Nephron (organoid): ENCODE results near the gene PKHD1.
A peak's percentile ranks its signal among the peaks of the same experiment; 100 is the strongest.

Experiments used
- H3K27ac Mint-ChIP-seq, 3 experiments: 2 replicates each; pipeline ENCODE4 v1.8.0; 2020; ENCODE audit warnings: mixed read lengths in 3 of 3, mild to moderate bottlenecking in 2 of 3, moderate library complexity in 1 of 3
- H3K27me3 Mint-ChIP-seq: 2 replicates; pipeline ENCODE4 v1.8.0; 2021; ENCODE audit warnings: low read depth, mild to moderate bottlenecking, moderate library complexity, mixed read lengths
- H3K36me3 Mint-ChIP-seq: 2 replicates; pipeline ENCODE4 v1.8.0; 2020; ENCODE audit warnings: low read depth, mixed read lengths
- H3K4me1 Mint-ChIP-seq: 2 replicates; pipeline ENCODE4 v1.8.0; 2020; ENCODE audit warnings: mixed read lengths
- H3K4me3 Mint-ChIP-seq, 3 experiments: 2 replicates each; pipeline ENCODE4 v1.8.0; 2020; ENCODE audit warnings: mild to moderate bottlenecking in 3 of 3, mixed read lengths in 3 of 3, moderate library complexity in 2 of 3
- H3K9me3 Mint-ChIP-seq: 2 replicates; pipeline ENCODE4 v1.8.0; 2020; ENCODE audit warnings: mixed read lengths
- TF ChIP-seq, protein P1 (sequence below), 3 experiments: fragments of 200-600 bp; sonication (generic); IDR thresholded peaks; one replicate each; pipeline ENCODE4 v1.5.0; 2021; ENCODE audit warnings: antibody characterized with exemption in 3 of 3; ENCODE audit not compliant: unreplicated experiment in 3 of 3

PKHD1 gene

DNA sequence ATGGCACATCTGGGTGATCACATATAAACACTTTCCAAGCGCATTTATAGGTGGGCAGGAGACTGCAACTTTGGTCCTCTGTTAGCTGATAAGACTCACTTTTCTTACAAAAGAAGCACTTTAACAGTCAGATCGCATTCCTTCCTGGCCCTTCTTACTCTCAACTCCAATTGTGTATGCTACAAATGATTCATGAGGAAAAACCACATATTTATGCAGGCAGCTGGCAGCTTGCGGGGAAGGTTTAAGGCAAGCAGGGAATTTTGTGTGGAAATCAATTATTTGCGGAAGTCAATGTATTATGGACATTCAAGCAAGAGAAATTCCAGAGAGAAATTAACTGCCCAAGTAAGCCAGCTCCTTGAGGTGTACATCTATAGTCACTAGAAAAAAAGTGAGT lies 194.0 kb downstream of the PKHD1 start:
- H3K9me3 Mint-ChIP-seq = no peaks in the 10 kb centered on the region
- H3K27me3 Mint-ChIP-seq = no peaks in the 10 kb centered on the region
- H3K4me1 Mint-ChIP-seq = peaks cover 10% of the 10 kb centered on the region
- TF ChIP-seq, protein P1, sequence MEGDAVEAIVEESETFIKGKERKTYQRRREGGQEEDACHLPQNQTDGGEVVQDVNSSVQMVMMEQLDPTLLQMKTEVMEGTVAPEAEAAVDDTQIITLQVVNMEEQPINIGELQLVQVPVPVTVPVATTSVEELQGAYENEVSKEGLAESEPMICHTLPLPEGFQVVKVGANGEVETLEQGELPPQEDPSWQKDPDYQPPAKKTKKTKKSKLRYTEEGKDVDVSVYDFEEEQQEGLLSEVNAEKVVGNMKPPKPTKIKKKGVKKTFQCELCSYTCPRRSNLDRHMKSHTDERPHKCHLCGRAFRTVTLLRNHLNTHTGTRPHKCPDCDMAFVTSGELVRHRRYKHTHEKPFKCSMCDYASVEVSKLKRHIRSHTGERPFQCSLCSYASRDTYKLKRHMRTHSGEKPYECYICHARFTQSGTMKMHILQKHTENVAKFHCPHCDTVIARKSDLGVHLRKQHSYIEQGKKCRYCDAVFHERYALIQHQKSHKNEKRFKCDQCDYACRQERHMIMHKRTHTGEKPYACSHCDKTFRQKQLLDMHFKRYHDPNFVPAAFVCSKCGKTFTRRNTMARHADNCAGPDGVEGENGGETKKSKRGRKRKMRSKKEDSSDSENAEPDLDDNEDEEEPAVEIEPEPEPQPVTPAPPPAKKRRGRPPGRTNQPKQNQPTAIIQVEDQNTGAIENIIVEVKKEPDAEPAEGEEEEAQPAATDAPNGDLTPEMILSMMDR (IDR thresholded peaks at IDR 0.05; ENCODE audit: unreplicated experiment in 3 of 3) = no peak
- H3K36me3 Mint-ChIP-seq = no peaks in the 10 kb centered on the region
- no peak overlapping the region for H3K4me3 Mint-ChIP-seq
- H3K27ac Mint-ChIP-seq = peak overlapping the region in 2 of 3 experiments; percentile 27 to 46

DNA sequence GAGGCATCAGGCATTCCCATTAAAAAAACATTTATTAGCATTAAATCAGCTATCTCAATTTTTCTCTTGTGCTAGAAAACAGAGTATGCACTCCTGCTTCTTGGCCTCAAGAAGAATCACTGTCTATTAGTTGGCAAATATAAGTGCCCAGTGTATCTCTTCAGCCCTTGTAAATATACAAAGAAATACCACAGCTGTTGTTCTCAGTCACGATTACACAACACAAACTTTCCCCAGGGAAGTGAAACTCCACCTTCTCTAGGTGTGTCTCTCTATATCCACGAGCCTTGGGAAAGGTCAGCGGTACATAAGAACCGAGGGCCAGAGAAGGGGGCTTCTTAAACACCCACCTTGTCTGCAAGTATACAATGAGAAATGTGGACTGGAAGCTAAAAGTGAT lies 194.7 kb downstream of the PKHD1 start:
- Mint-ChIP-seq H3K4me3 (no peak overlapping the region), H3K9me3 (no peaks in the 10 kb centered on the region), H3K36me3 (no peaks in the 10 kb centered on the region), H3K27ac (peak overlapping the region in 1 of 3 experiments; percentile 27), H3K27me3 (no peaks in the 10 kb centered on the region), H3K4me1 (peaks cover 10% of the 10 kb centered on the region)
- TF ChIP-seq, protein P1 (IDR thresholded peaks at IDR 0.05; ENCODE audit: unreplicated experiment in 3 of 3) = no peak

DNA sequence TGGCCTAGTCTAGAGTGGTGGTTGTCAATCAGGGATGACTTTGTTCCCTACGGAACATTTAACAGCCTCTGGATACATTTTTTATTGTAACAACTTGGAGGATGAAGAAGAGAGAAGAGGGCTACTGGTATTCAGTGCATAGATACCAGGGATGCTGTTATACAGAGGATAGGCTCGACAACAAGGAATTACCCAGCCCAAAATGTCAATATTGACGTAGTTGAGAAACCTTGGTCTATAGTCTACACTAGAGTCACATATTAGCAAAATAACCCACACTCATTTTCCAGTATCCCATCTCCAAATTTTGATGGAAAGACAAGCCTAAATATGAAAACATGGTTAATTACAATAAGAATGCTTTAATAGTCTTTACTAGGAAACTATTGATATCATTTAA lies 195.1 kb downstream of the PKHD1 start:
- H3K9me3 Mint-ChIP-seq = no peaks in the 10 kb centered on the region
- H3K4me1 Mint-ChIP-seq = peaks cover 10% of the 10 kb centered on the region
- H3K27ac Mint-ChIP-seq = no peak overlapping the region
- no peak overlapping the region for H3K4me3 Mint-ChIP-seq
- TF ChIP-seq, protein P1 (IDR thresholded peaks at IDR 0.05; ENCODE audit: unreplicated experiment in 3 of 3) = no peak
- H3K27me3 Mint-ChIP-seq = no peaks in the 10 kb centered on the region
- H3K36me3 Mint-ChIP-seq = no peaks in the 10 kb centered on the region

DNA sequence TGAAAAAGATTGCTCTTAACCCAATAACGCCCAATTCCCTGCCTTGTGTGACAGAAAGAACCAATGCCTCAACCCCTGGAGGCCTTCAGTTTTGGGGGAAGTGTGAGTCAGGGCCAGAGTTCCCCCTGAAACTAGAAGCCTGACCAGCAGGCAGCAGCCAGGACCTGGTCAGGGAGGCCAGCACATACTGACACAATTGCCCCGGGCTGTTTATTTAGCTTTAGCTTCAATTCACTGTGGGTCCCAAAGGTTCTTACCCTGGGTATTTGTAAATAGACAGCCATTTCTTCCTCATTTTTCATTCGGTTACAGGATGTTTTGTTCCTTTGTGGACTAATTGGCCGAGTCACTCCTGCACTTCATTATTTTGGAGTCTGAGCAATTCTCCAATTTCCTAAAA lies 195.6 kb downstream of the PKHD1 start:
- Mint-ChIP-seq H3K4me3 (no peak overlapping the region), H3K9me3 (no peaks in the 10 kb centered on the region), H3K27me3 (no peaks in the 10 kb centered on the region), H3K4me1 (peaks cover 10% of the 10 kb centered on the region), H3K36me3 (no peaks in the 10 kb centered on the region), H3K27ac (no peak overlapping the region)
- TF ChIP-seq, protein P1 (IDR thresholded peaks at IDR 0.05; ENCODE audit: unreplicated experiment in 3 of 3) = no peak

DNA sequence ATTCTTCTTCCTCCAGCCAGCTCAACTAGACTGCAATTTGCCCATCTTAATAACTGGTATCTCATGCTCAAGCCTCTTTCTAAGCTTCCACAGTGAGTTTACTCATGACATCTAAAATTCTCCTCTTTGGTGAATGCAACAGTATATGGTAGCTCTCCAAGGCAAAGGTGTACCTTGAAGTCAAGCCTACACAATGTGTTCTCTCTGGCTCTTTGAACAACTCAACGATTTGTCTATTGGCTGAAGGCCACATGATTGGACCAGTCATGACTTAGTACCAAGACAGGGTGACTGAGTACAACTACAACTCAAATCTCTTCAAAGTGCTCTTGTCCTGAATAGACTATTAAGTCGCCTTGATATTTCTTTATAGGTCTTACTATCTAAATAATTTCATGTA lies 199.6 kb downstream of the PKHD1 start:
- Mint-ChIP-seq H3K27me3 (no peaks in the 10 kb centered on the region), H3K36me3 (peaks cover 4% of the 10 kb centered on the region), H3K4me3 (no peak overlapping the region), H3K4me1 (peaks cover 10% of the 10 kb centered on the region), H3K27ac (no peak overlapping the region), H3K9me3 (no peaks in the 10 kb centered on the region)
- TF ChIP-seq, protein P1 (IDR thresholded peaks at IDR 0.05; ENCODE audit: unreplicated experiment in 3 of 3) = no peak

DNA sequence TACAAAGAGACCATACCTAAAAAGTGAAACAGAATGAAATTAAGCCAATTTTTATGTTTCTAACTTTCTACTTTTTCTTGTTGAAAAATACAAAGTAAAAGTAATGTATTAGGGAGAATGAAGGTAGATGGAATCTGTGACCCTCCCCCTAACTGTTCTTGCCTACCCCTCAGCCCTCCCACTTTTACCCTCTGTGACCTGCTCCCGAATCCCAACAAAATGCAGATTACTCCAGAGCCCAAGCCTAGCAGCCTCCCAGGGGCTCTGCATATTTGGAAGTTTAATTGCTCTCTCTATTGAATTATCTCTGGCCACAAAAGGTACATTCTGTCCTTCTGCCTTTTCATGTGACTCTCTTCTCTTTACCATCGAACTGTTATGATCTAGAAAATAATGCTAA lies 201.5 kb downstream of the PKHD1 start:
- H3K4me1 Mint-ChIP-seq = peaks cover 5% of the 10 kb centered on the region
- TF ChIP-seq, protein P1 (IDR thresholded peaks at IDR 0.05; ENCODE audit: unreplicated experiment in 3 of 3) = no peak
- no peaks in the 10 kb centered on the region for H3K27me3 Mint-ChIP-seq
- no peak overlapping the region for H3K27ac Mint-ChIP-seq
- H3K4me3 Mint-ChIP-seq = no peak overlapping the region
- peaks cover 7% of the 10 kb centered on the region for H3K36me3 Mint-ChIP-seq
- no peaks in the 10 kb centered on the region for H3K9me3 Mint-ChIP-seq
